IMR-90 (cell line): ENCODE data around the gene YLPM1. TPM values are rescaled to one million over a fixed set of nuclear protein-coding genes. Genes with fewer than 3 reads are reported as not detected.

Source experiments
- ATAC-seq: fragments of 200-7000 bp; cut with Tn5 transposase; 2 replicates; pipeline ENCODE4 v1.9.1; 2020; ENCODE audit warnings: low read depth, mild to moderate bottlenecking, moderate library complexity
- BruUV-seq: library from RNA; stranded (reverse); fragments of 400-500 nt; replicated peaks from 2 replicates; lab custom pipeline; 2021; lab: Mats Ljungman, UMichigan
- CTCF ChIA-PET: fragments of 300-600 bp; formaldehyde crosslinking; extraction: SDS; loops from one replicate; lab custom pipeline; 2021; ENCODE audit warnings: antibody characterized with exemption; lab: Yijun Ruan, JAX
- POLR2A ChIA-PET: fragments of 300-600 bp; sonication (Branson Sonifier 250); formaldehyde crosslinking; loops from one replicate; lab custom pipeline; 2022; ENCODE audit warnings: antibody characterized with exemption; ENCODE audit not compliant: unreplicated experiment; lab: Charles Lee
- DNase-seq: peaks from one replicate; pipeline ENCODE4 v3.0.0; 2013
- H2AFZ ChIP-seq: replicated peaks from 2 replicates; pipeline ENCODE3; 2013; ENCODE audit warnings: low read length, mild to moderate bottlenecking; ENCODE audit not compliant: poor library complexity
- H2AK5ac ChIP-seq: 2 replicates; pipeline ENCODE4 v1.6.1; 2013; ENCODE audit warnings: low read depth, low read length, inconsistent platforms
- H2AK9ac ChIP-seq: replicated peaks from 2 replicates; pipeline ENCODE3; 2013; ENCODE audit warnings: mild to moderate bottlenecking, low read depth, low read length, moderate library complexity; ENCODE audit not compliant: poor library complexity
- H2BK120ac ChIP-seq: 2 replicates; pipeline ENCODE4 v1.6.1; 2013; ENCODE audit warnings: low read depth, low read length, inconsistent platforms
- H2BK15ac ChIP-seq: 3 replicates; pipeline ENCODE4 v1.6.1; 2013; ENCODE audit warnings: low read depth, low read length, inconsistent platforms
- H2BK20ac ChIP-seq: 2 replicates; pipeline ENCODE4 v1.6.1; 2013; ENCODE audit warnings: low read depth, mild to moderate bottlenecking, inconsistent platforms, low read length, moderate library complexity
- H2BK5ac ChIP-seq: 2 replicates; pipeline ENCODE4 v1.6.1; 2013; ENCODE audit warnings: mild to moderate bottlenecking, low read depth, low read length, inconsistent platforms; ENCODE audit not compliant: poor library complexity, severe bottlenecking
- H3K14ac ChIP-seq: replicated peaks from 2 replicates; pipeline ENCODE4 v1.6.1; 2013; ENCODE audit warnings: low read depth, low read length, inconsistent platforms
- H3K18ac ChIP-seq: 2 replicates; pipeline ENCODE4 v1.6.1; 2013; ENCODE audit warnings: low read depth, low read length, control low read depth
- H3K23ac ChIP-seq: 2 replicates; pipeline ENCODE4 v1.6.1; 2013; ENCODE audit warnings: low read depth, low read length, inconsistent platforms
- H3K27ac ChIP-seq: 2 replicates; pipeline ENCODE4 v1.5.1; 2013; ENCODE audit warnings: mild to moderate bottlenecking, control low read depth, low read length; ENCODE audit not compliant: insufficient read depth
- H3K27me3 ChIP-seq: 2 replicates; pipeline ENCODE4 v1.6.1; 2013; ENCODE audit warnings: low read length; ENCODE audit not compliant: control insufficient read depth, insufficient read depth
- H3K36me3 ChIP-seq: 2 replicates; pipeline ENCODE4 v1.6.1; 2013; ENCODE audit warnings: low read length, mixed read lengths; ENCODE audit not compliant: control insufficient read depth, insufficient read depth
- H3K4ac ChIP-seq: 2 replicates; pipeline ENCODE4 v1.6.1; 2013; ENCODE audit warnings: low read depth, low read length, inconsistent platforms
- H3K4me1 ChIP-seq: 2 replicates; pipeline ENCODE4 v1.6.1; 2013; ENCODE audit warnings: low read length, mixed read lengths; ENCODE audit not compliant: control insufficient read depth, insufficient read depth
- H3K4me2 ChIP-seq: 2 replicates; pipeline ENCODE4 v1.6.1; 2013; ENCODE audit warnings: low read depth, mild to moderate bottlenecking, control low read depth, low read length, moderate library complexity
- H3K4me3 ChIP-seq: 2 replicates; pipeline ENCODE4 v1.5.1; 2013; ENCODE audit warnings: low read depth, mild to moderate bottlenecking, control low read depth, low read length, moderate library complexity; ENCODE audit not compliant: insufficient read depth
- H3K56ac ChIP-seq: 2 replicates; pipeline ENCODE4 v1.6.1; 2013; ENCODE audit warnings: low read length, inconsistent platforms; ENCODE audit not compliant: insufficient read depth; ENCODE audit errors: extremely low read depth
- H3K79me1 ChIP-seq, 2 experiments: 2 replicates each; pipeline ENCODE4 v1.6.1; 2013; ENCODE audit warnings: low read length in 2 of 2, inconsistent platforms in 1 of 2, low read depth in 1 of 2
- H3K9ac ChIP-seq: 2 replicates; pipeline ENCODE4 v1.6.1; 2013; ENCODE audit warnings: low read depth, low read length, control low read depth
- H3K9me1 ChIP-seq: 2 replicates; pipeline ENCODE4 v1.6.1; 2013; ENCODE audit warnings: low read length, inconsistent platforms; ENCODE audit not compliant: insufficient read depth
- H3K9me3 ChIP-seq: 2 replicates; pipeline ENCODE4 v1.6.1; 2013; ENCODE audit warnings: low read length; ENCODE audit not compliant: control insufficient read depth, insufficient read depth
- H4K20me1 ChIP-seq: 2 replicates; pipeline ENCODE4 v1.6.1; 2013; ENCODE audit warnings: low read length, inconsistent platforms; ENCODE audit not compliant: insufficient read depth
- H4K5ac ChIP-seq: 2 replicates; pipeline ENCODE4 v1.6.1; 2013; ENCODE audit warnings: mild to moderate bottlenecking, low read depth, low read length, control low read depth
- H4K8ac ChIP-seq, 2 experiments: 2 replicates each; pipeline ENCODE4 v1.6.1; 2013; ENCODE audit warnings: low read depth in 2 of 2, low read length in 2 of 2, control low read depth in 1 of 2, inconsistent platforms in 1 of 2
- H4K91ac ChIP-seq: 2 replicates; pipeline ENCODE4 v1.6.1; 2013; ENCODE audit warnings: low read depth, low read length, inconsistent platforms; ENCODE audit not compliant: insufficient read depth
- CTCF ChIP-seq: conservative IDR thresholded peaks from 2 replicates; pipeline ENCODE4 v1.5.1; 2012; ENCODE audit warnings: mild to moderate bottlenecking, low read depth, low read length, improper control_type of control experiment
- USF2 ChIP-seq: fragments of 150-350 bp; IDR thresholded peaks from 2 replicates; pipeline ENCODE4 v1.6.1; 2017; ENCODE audit warnings: mild to moderate bottlenecking, antibody characterized with exemption, low read length, low read depth
- WGBS, 2 experiments: methylation state at CpG; one replicate each; pipeline versions ENCODE4 v1.1.5 to v1.1.7; 2013; ENCODE audit warnings: missing lambda C conversion rate in 2 of 2; ENCODE audit not compliant: insufficient read length in 1 of 2; ENCODE audit errors: extremely low coverage in 2 of 2; 5-methylcytosine and 5-hydroxymethylcytosine counted together
- dilution Hi-C: fragments of 300-500 bp; cut with HindIII; formaldehyde crosslinking; loops from one replicate; pipeline ENCODE4 v1.14.3; 2018; ENCODE audit warnings: low sequenced_read_pairs; ENCODE audit not compliant: unreplicated experiment
- in situ Hi-C: fragments of 300-500 bp; cut with MboI; formaldehyde crosslinking; loops from 3 replicates; pipeline ENCODE4 v1.14.3; 2019; ENCODE audit warnings: low sequenced_read_pairs, inconsistent platforms, mixed read lengths
- intact Hi-C: fragments of 100-400 bp; cut with micrococcal nuclease; formaldehyde crosslinking; loops from 2 replicates; pipeline ENCODE4 v1.10.0; 2022
- polyA plus RNA-seq, 3 experiments: library from polyadenylated mRNA; depleted of rRNA; stranded (reverse); fragments of >200 nt; gene quantifications; 2 replicates each; pipeline ENCODE4 v1.2.3, GENCODE V29; 2012; ENCODE audit warnings: low replicate concordance in 1 of 3
- total RNA-seq: library from RNA; depleted of rRNA; stranded (reverse); fragments of >200 nt; gene quantifications from 2 replicates; pipeline ENCODE4 v1.2.3, GENCODE V29; 2012

YLPM1 gene
- total and polyA plus RNA-seq, 2 of the 4 experiments (the other 2 are of a cell fraction): 8.2 to 19.7 TPM

GRCh38 chr14:74852922-74853530, 89.9 kb downstream of the YLPM1 start:
- 40% methylated on average over 1 of the region's 2 CpGs; no CpG with 5 or more reads in 1 of the 2 experiments for WGBS, 2 experiments
- Histone ChIP-seq H3K27me3 (no peaks in the 10 kb centered on the region), H3K9me3 (no peaks in the 10 kb centered on the region), H3K4me1 (peaks cover 26% of the 10 kb centered on the region), H3K4me2 (peak overlapping the region; percentile 72), H3K27ac (peak overlapping the region; percentile 98; the same call in 1 of the 2 replicates), H2AFZ (no peak overlapping the region), H3K79me1 (peaks cover 0 to 4% of the 10 kb centered on the region in 2 experiments; a peak in 1 of 4 replicates), H3K9me1 (peaks cover 15% of the 10 kb centered on the region), H2BK120ac (peak overlapping the region; percentile 85), H3K4me3 (no peak overlapping the region), H4K8ac (peak overlapping the region in 1 of 2 experiments; percentile 65; a peak in 2 of 4 replicates), H3K36me3 (no peaks in the 10 kb centered on the region), H3K18ac (peak overlapping the region; percentile 99), H2AK9ac (no peak overlapping the region), H2BK5ac (peak overlapping the region; percentile 89), H3K4ac (peak overlapping the region; percentile 81), H2AK5ac (peak overlapping the region; percentile 45; the same call in 1 of the 2 replicates), H3K23ac (peak overlapping the region; percentile 69), H2BK15ac (peak overlapping the region; percentile 57; the same call in 2 of the 3 replicates), H2BK20ac (peak overlapping the region; percentile 77), H4K5ac (peak overlapping the region; percentile 95), H4K91ac (peak overlapping the region; percentile 60), H4K20me1 (peaks cover 3% of the 10 kb centered on the region; the same call in 1 of the 2 replicates), H3K56ac (peak overlapping the region; percentile 78; the same call in 1 of the 2 replicates), H3K14ac (peak overlapping the region; percentile 65), H3K9ac (peak overlapping the region; percentile 19)
- no TSS peak for BruUV-seq
- intact Hi-C loops (no loop called here), in situ Hi-C loops (no loop called here), dilution Hi-C loops (no loop called here)
- TF ChIP-seq USF2 (no peak), CTCF (no peak)
- CTCF ChIA-PET: interaction anchor here (1.0 kb wide), 1 partner anchor 8 kb away, joined by 4 read pairs; no protein-coding TSS in a partner anchor
- POLR2A ChIA-PET: interaction anchor here (1.3 kb wide), 1 partner anchor 11 kb away, joined by 3 read pairs; no protein-coding TSS in a partner anchor
- ATAC-seq (peak; percentile 84), DNase-seq (peak; percentile 84)
